Islet of Langerhans (tissue), 1 donor: ENCODE measurements around the gene SENP7.
A peak's percentile ranks its signal among the peaks of the same experiment; 100 is the strongest.
"Not testable (repeated sequence)": the region's sequence is repeated elsewhere in the genome, so short reads cannot be mapped to it uniquely, and the experiment has no call there.

Source experiments
- FAIRE-seq: peaks from one replicate; lab custom pipeline; 2011; peaks lifted over from hg19 to GRCh38; lab: Jason Lieb, UNC

SENP7 gene

DNA sequence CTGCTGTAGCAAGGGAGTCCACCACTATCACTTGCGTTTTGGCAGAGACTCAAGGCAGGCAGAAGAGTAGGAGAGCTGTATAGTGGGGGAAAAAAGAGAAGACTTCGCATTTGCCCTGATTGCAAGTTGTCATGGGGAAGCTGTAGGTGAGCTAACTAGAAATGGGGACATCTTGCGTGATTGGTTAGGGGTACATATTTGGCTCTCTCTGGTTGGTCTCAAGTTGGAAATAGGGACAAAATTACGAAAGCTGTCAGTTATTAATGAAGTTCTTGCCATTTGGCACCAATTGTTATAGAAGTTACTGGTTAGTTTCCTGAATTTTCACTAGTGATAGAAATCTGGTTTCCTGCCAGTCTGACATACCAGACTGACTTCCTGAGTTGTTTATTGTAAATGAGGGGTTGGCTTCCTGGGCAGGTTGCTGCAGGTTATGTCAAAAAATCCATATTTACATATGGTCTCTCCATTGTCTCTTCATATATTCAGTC lies 8.2 kb upstream of the SENP7 start:
- FAIRE-seq, result no peak

- FAIRE-seq, result peak; percentile 38
Observed at GRCh38 chr3:101519685-101520365, 6.8 kb upstream of the SENP7 start.

- no peak for FAIRE-seq
Observed at GRCh38 chr3:101518421-101518871, 5.4 kb upstream of the SENP7 start.

DNA sequence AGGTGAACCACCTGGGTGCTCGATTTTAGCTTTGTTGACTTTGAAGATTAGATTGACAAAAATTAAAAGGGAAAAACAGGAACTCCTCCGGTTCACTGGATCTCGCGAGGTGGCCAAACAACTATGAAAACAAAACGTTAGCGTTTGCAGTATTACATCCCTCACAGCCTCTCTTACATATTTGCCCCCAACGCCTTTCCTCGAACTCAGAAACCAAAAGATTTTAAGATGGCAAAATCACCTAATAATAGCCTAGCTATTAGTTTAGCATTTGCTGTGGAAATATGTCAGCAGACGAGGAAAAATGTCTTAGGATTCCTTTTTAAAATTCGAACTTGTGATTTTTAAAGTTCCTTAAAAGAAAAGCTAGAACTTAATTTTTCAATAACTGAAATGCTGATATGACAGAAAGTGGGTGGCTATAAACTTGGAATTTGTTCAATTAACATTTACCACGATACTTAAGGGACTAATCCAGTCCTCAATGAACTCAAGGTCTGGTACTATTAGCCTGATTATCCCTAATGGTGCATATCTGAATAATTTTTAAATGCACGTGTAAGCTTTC lies 491 bp upstream of the SENP7 start:
- FAIRE-seq, result no peak

- peak; percentile 81 for FAIRE-seq
Observed at GRCh38 chr3:101512396-101512645, 691 bp downstream of the SENP7 start.

DNA sequence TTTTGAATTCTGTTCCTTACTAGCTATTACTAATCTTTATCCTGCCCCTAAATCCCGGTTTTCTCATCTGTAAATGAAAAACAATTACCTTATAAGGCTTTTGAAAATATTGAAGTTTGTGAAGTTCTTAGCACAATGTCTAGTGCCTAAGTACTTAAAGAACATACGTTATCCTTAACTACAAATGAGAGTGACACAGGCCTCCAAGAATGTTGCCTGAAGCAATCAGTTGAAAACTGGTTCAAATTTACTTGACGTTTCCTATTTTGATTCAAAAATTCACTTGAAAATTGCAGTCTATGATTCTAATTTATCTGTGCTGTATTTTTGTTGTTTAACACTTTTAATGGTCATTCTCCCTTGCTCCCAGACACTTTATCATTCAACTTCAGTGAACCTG lies 3.2 kb downstream of the SENP7 start:
- no peak for FAIRE-seq

- FAIRE-seq, result no peak
Observed at GRCh38 chr3:101509281-101509680, 3.7 kb downstream of the SENP7 start.

- no peak for FAIRE-seq
Observed at GRCh38 chr3:101501783-101502182, 11.2 kb downstream of the SENP7 start.

DNA sequence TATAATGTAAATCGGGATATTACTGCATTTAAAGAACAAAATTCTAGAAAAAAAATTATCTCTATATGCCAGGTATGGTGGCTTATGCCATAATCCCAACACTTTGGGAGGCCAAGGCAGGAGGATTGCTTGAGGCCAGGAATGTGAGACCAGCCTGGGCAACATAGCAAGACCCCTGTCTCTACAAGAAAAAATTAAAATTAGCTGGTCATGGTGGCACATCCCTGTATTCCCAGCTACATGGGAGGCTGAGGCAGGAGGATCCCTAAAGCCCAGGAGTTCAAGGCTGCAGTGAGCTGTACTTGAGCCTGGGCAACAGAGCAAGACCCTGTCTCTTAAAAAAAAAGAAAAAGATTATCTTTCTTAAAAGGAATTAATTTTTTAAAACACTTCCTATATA lies 12.8 kb downstream of the SENP7 start:
- no peak for FAIRE-seq

DNA sequence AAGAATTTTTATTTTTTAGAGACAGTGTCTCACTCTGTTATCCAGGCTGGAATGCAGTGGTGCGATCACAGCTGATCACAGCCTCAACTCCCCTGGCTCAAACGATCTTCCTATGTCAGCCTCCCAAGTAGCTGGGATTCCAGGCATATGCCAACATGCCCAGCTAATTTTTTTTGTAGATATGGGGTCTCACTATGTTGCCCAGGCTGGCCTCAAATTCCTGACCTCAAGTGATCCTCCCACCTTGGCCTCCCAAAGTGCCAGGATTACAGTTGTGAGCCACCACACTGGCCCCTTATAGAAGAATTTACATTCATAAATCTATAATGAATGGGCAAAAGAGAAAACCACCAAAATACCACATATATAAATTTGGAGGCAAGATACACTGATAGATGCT lies 15.2 kb downstream of the SENP7 start:
- FAIRE-seq, result no peak

GRCh38 chr3:101495552-101495951 lies 17.5 kb downstream of the SENP7 start:
- no peak for FAIRE-seq

DNA sequence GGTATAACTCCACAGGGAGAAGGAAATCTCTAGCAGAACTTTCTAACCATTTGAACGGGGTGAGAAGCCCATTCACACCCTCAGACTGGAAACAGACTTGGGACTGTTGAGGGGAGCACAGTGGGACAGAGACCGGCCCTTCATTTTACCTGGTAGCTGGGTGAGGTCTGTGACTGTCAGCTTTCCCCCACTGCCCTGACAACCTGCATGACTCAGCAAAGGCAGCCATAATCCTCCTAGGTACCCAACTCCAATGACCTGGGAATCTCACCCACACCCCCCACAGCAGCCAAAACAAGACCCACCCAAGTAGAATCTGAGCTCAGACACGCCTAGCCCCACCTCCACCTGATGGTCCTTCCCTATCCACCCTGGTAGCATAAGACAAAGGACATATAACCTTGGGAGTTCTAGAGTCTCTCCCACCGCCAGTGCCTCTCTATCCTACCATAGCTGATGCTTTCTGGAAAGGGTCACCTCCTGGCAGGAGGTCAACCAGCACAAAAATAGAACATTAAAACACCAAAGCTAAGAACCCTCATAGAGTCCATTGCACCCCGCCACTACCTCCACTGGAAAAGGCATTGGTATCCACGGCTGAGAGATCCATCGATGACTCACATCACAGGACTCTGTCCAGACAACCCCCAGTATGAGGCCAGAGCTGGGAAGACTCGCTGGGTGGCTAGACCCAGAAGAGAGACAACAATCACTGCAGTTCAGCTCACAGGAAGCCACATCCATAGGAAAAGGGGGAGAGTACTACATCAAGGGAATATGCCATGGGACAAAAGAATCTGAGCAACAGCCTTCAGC lies 28.0 kb downstream of the SENP7 start:
- no peak for FAIRE-seq

GRCh38 chr3:101478980-101479379 lies 34.0 kb downstream of the SENP7 start:
- no peak for FAIRE-seq

DNA sequence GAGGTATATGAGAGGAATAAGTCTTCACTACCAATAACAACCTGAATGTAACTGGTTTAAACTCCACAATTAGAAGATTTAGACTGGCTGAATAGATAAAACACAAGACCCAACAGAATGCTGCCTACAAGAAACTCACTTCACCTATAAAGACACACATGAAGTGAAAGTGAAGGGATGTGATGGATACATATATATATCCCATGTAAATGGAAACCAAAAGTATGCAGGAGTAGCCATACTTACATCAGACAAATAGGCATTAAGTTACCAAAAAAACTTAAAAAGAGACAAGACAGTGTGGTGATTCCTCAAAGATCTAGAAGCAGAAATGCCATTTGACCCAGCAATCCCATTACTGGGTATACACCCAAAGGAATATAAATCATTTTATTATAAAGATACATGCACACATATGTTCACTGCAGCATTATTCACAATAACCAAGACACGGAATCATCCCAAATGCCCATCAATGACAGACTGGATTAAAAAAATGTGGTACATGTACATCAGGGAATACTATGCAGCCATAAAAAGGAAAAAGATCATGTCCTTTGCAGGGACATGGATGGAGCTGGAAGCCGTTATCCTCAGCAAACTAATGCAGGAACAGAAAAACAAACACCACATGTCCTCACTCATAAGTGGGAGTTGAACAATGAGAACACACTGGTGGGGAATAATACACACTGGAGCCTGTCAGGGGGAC lies 38.0 kb downstream of the SENP7 start:
- not testable (repeated sequence) for FAIRE-seq

DNA sequence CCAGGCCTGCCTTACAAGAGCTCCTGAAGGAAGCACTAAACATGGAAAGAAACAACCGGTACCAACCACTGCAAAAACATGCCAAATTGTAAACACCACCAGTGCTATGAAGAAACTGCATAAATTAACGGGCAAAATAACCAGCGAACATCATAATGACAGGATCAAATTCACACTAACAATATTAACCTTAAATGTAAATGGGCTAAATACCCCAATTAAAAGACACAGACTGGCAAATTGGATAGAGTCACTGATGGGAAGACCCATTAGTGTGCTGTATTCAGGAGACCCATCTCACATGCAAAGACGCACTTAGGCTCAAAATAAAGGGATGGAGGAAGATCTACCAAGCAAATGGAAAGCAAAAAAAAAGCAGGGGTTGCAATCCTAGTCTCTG lies 44.3 kb downstream of the SENP7 start:
- FAIRE-seq, result not testable (repeated sequence)

DNA sequence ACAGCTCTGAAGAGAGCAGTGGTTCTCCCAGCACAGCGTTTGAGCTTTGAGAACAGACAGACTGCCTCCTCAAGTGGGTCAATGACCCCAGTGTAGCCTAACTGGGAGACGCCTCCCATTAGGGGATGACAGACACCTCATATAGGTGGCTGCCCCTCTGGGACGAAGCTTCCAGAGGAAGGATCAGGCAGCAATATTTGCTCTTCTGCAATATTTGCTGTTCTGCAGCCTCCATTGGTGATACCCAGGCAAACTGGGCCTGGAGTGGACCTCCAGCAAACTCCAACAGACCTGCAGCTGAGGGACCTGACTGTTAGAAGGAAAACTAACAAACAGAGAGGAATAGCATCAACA lies 45.7 kb downstream of the SENP7 start:
- FAIRE-seq, result not testable (repeated sequence)

DNA sequence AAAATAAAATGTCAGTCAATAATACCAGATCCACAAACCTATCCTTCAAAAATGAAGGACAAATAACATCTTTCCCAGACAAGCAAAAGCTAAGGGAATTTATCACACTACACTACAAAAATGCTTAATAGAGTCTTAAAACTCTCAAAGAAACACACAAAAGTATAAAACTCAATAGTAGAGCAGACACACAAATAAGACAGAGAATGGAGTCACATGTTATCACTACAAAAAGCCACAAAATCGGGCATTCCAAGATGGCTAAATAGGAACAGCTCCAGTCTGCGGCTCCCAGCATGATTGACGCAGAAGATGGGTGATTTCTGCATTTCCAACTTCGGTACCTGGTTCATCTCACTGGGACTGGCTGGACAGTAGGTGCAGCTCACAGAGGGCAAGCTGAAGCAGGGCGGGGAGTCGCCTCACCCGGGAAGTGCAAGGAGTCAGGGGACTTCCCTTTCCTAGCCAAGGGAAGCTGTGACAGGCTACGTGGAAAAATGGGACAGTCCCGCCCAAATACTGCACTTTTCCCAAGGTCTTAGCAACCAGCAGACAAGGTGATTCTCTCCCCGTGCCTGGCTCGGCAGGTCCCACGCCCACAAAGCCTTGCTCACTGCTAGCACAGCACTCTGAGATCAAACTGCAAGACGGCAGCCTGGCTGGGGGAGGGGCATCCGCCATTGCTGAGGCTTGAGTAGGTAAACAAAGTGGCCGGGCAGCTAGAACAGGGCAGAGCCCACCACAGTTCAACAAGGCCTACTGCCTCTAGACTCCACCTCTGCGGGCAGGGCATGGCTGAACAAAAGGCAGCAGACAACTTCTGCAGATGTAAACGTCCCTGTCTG lies 46.3 kb downstream of the SENP7 start:
- no peak for FAIRE-seq

GRCh38 chr3:101464235-101464634 lies 48.8 kb downstream of the SENP7 start:
- FAIRE-seq, result no peak

DNA sequence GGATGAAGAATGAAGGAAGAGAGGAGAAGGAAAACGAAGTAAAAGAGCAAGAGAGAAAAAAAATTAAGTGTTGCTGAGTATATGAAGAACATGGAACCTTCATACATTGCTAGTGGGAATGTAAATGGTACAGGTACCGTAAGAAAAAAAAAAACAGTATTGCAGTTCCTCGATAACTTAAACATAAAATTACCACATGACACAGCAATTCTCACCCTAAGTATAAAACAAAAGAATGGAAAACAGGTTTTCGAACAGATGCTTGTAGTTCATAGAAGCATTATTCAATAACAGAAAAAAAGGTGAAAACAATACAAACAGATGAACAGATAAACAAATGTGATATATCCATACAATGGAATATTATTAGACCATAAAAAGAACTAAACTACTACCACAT lies 51.6 kb downstream of the SENP7 start:
- FAIRE-seq, result no peak

- FAIRE-seq, result no peak
Observed at GRCh38 chr3:101458387-101458786, 54.6 kb downstream of the SENP7 start.

DNA sequence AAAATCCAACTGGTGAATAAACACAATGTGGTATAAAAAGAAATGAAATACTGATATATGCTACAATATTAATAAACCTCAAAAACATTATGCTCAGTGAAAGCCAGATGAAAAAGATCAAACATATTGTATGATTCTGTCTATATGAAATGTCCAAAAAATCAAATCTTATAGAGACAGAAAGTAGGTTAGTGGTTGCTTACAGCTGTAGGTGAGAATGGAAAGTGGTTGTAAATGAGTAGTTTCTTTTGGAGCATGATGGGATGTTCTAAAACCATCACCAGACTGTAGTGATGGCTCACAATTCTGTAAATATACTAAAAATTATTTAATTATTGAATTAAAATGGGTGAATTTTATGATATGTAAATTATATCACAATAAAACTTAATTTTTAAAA lies 58.4 kb downstream of the SENP7 start:
- no peak for FAIRE-seq

GRCh38 chr3:101453961-101454360 lies 59.1 kb downstream of the SENP7 start:
- FAIRE-seq, result no peak
